T-helper 2 cell treated with Interferon-gamma antibody and Interleukin-4, amounts not matched to agents 5 μg/mL and 100 μg/mL, for 36 hours (primary cell): ENCODE measurements around the gene OR14K1.
"Not testable (repeated sequence)": the region's sequence is repeated elsewhere in the genome, so short reads cannot be mapped to it uniquely, and the experiment has no call there.

Source experiments
- DNase-seq: peaks from one replicate; pipeline ENCODE4 v3.0.0; 2021; ENCODE audit warnings: low spot score
- H3K27ac Mint-ChIP-seq: one replicate; pipeline ENCODE4 v1.8.0; 2021; ENCODE audit warnings: mild to moderate bottlenecking, mixed read lengths
- H3K27me3 Mint-ChIP-seq: one replicate; pipeline ENCODE4 v1.8.0; 2021; ENCODE audit warnings: low read depth, mixed read lengths
- H3K36me3 Mint-ChIP-seq: one replicate; pipeline ENCODE4 v1.8.0; 2021; ENCODE audit warnings: low read depth, mixed read lengths
- H3K4me1 Mint-ChIP-seq: one replicate; pipeline ENCODE4 v1.8.0; 2021; ENCODE audit warnings: low read depth, mixed read lengths
- H3K4me3 Mint-ChIP-seq: one replicate; pipeline ENCODE4 v1.8.0; 2022; ENCODE audit warnings: mild to moderate bottlenecking, moderate library complexity, mixed read lengths
- H3K9me3 Mint-ChIP-seq: one replicate; pipeline ENCODE4 v1.8.0; 2021; ENCODE audit warnings: mixed read lengths

Gene OR14K1, protein sequence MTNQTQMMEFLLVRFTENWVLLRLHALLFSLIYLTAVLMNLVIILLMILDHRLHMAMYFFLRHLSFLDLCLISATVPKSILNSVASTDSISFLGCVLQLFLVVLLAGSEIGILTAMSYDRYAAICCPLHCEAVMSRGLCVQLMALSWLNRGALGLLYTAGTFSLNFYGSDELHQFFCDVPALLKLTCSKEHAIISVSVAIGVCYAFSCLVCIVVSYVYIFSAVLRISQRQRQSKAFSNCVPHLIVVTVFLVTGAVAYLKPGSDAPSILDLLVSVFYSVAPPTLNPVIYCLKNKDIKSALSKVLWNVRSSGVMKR

DNA sequence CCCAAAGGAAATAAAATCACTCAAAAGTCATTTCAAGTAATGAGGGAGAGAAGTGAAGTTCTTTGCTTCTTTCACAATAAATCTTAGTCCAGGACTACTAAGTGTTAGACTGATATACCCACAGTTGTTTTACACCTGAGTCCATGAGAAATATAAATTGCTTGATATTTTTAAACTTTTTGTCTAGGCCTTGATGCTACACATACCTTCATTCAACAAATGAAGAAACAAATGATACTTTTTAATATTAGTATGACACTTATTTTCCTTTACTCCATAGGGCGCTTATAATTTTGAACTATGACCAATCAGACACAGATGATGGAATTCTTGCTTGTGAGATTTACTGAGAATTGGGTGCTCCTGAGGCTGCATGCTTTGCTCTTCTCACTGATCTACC, at the start of gene OR14K1:
Gene OR14K1 (plus strand): TSS at position 301 of the 400 bp plus-strand sequence. CDS start 0 bp downstream, at position 301.
- no peak within 1 kb of the TSS for H3K4me3 Mint-ChIP-seq
- DNase-seq: no peak
- H3K9me3 Mint-ChIP-seq: no peaks in the 10 kb centered on the region
- H3K27me3 Mint-ChIP-seq: no peaks in the 10 kb centered on the region
- H3K4me1 Mint-ChIP-seq: no peaks in the 10 kb centered on the region
- H3K27ac Mint-ChIP-seq: no peak within 1 kb of the TSS
- no peaks in the 10 kb centered on the region for H3K36me3 Mint-ChIP-seq

DNA sequence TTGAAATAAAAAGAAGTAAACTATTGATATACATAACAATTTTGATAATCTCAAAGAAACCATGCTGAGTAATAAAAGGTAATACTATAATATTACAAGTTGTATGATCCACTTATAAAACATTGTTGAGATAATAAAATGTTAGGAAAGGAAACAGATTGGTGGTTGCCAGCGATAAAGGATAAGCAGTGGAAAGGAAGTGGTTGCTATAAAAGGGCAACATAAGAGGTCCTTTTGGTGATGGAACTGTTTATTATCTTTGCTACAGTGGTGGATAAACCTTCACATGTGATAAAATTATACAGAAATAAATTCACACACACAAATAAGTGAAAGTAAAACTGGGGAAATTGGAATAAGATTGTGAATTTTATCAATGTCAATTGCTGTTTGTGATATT, 37.1 kb upstream of the OR14K1 start:
- no peak overlapping the region for H3K4me3 Mint-ChIP-seq
- H3K4me1 Mint-ChIP-seq: no peaks in the 10 kb centered on the region
- no peak for DNase-seq
- no peak overlapping the region for H3K27ac Mint-ChIP-seq
- peaks cover under 1% of the 10 kb centered on the region for H3K9me3 Mint-ChIP-seq
- no peaks in the 10 kb centered on the region for H3K27me3 Mint-ChIP-seq
- H3K36me3 Mint-ChIP-seq: no peaks in the 10 kb centered on the region

DNA sequence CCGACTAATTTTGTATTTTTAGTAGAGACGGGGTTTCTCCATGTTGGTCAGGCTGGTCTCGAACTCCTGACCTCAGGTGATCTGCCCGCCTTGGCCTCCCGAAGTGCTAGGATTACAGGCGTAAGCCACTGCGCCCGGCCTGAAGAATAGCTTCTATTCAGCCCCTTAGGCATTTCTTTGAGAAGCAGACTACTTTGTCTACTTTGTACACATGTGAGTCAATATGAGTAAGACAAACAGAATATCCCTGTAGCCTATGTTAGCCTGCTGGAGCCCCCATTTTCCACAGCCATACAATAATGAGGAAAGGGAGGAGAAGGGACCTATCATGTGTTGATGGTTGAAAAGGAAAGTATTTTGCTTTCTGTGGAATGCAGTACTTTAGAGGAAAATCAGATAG, 27.7 kb upstream of the OR14K1 start:
- H3K4me1 Mint-ChIP-seq, H3K4me3 Mint-ChIP-seq, H3K27ac Mint-ChIP-seq: not testable (repeated sequence)

DNA sequence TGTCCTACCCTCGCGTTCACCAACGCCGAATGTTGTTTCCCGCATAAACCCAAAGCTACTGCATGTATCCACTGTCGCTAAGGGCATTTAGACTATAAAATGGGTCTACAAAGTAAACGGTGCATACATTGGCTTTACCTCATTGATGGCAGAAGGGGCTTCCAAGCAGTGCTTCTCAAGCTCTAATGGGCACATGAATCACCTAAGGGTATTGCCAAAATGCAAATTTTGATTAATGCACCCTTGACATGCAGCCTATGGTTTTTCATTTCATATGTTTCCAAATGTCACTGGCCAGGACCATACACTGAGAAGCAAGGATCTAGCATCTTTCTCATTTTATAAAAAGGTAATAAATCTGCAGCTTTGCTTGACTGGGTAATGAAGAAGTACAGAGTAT, 24.7 kb upstream of the OR14K1 start:
- Mint-ChIP-seq H3K4me3 (no peak overlapping the region), H3K27me3 (no peaks in the 10 kb centered on the region), H3K9me3 (no peaks in the 10 kb centered on the region)

More for the DNA sequence above, 27.7 kb upstream of the OR14K1 start:
- not testable (repeated sequence) for DNase-seq, H3K9me3 Mint-ChIP-seq, H3K27me3 Mint-ChIP-seq, H3K36me3 Mint-ChIP-seq

DNA sequence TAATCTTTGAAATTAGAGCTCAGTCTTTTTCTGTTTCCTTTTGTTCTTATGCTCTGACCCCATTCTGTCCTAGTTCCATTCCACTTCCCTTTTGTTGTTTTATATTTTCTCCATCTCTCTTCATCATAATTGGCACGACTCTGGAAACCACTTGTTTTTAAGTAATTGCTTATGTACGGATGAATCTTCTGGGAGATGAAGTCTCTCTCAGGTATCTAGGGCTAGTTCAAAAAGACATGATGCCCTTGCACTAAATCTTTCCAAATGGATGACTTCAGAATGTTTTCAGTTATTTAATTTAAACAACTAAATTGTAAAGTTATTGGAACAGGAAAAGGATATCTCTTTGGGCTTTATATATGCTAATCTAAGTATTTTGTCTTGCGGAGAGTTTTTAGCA, 21.9 kb upstream of the OR14K1 start, which contains the start of gene OR6F1:
Gene OR6F1 (minus strand): TSS at position 101 of the 400 bp plus-strand sequence. CDS start 3,891 bp downstream, outside the sequence.
- Mint-ChIP-seq H3K9me3 (peaks cover 3% of the 10 kb centered on the region), H3K4me1 (no peaks in the 10 kb centered on the region), H3K4me3 (no peak within 1 kb of the TSS), H3K36me3 (no peaks in the 10 kb centered on the region), H3K27me3 (no peaks in the 10 kb centered on the region), H3K27ac (no peak within 1 kb of the TSS)
- DNase-seq: no peak

More for the DNA sequence above, 24.7 kb upstream of the OR14K1 start:
- no peaks in the 10 kb centered on the region for H3K36me3 Mint-ChIP-seq
- no peak overlapping the region for H3K27ac Mint-ChIP-seq
- DNase-seq: no peak
- no peaks in the 10 kb centered on the region for H3K4me1 Mint-ChIP-seq

DNA sequence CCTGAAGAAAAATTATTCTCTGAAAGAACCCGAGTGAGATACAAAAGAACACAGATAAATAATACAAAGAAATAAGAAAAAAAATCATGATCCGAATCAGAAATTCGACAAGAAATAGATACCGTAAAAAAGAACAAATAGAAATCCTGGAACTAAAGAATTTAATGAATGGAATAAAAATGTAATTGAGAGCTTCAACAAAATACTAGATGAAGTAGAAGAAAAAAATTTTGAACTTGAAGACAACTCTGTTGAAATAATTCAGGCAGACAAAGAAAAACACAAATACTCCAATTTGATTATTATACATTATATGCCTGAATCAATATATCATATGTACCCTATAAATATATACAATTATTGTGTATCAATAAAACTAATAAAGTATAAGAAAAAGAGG, 17.2 kb upstream of the OR14K1 start:
- Mint-ChIP-seq H3K27ac (no peak overlapping the region), H3K4me3 (no peak overlapping the region), H3K4me1 (no peaks in the 10 kb centered on the region), H3K36me3 (no peaks in the 10 kb centered on the region), H3K27me3 (no peaks in the 10 kb centered on the region), H3K9me3 (peaks cover 12% of the 10 kb centered on the region)
- no peak for DNase-seq

DNA sequence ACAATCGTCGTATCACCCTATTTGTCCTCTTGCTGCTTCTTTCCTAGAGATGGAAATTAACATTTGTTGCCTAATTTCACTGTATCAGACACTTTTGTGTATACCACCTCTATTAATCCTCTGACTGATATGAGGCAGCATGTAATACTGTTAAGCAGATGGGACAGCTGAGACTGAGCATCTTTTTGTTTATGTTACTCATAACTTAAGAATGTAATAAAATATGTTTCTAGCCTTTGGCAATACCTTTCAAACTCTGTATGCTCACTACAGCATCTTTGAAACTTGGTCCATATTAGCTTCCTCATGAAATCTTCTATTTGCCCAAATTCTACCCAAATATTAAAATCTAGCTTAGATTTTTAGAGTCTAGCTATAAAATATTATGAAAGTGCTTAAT, 2.3 kb downstream of the OR14K1 start:
- Mint-ChIP-seq H3K27ac (no peak overlapping the region), H3K4me1 (no peaks in the 10 kb centered on the region), H3K9me3 (no peaks in the 10 kb centered on the region), H3K36me3 (no peaks in the 10 kb centered on the region), H3K4me3 (no peak overlapping the region), H3K27me3 (no peaks in the 10 kb centered on the region)
- DNase-seq: no peak

DNA sequence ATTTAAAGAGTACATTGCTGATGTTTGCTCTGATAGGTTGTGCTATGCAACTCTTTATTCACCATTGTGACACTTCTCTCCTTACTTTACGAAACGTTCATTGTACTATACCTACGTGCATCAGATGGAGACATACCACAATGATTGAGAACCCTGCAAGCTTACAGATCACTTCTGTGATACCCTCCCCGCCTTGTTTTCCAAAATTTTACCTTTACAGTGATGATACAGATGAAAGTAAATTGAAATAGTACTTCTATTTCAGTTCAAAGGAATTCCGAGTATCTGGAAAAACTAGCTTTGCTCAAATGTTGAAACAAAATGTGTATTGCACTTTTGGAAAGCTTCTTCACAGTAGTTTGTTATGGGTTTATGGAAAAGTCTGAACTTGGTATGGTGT, 3.3 kb downstream of the OR14K1 start:
- Mint-ChIP-seq H3K4me1 (no peaks in the 10 kb centered on the region), H3K9me3 (no peaks in the 10 kb centered on the region), H3K27me3 (no peaks in the 10 kb centered on the region), H3K4me3 (no peak overlapping the region), H3K36me3 (no peaks in the 10 kb centered on the region), H3K27ac (no peak overlapping the region)
- DNase-seq: no peak

DNA sequence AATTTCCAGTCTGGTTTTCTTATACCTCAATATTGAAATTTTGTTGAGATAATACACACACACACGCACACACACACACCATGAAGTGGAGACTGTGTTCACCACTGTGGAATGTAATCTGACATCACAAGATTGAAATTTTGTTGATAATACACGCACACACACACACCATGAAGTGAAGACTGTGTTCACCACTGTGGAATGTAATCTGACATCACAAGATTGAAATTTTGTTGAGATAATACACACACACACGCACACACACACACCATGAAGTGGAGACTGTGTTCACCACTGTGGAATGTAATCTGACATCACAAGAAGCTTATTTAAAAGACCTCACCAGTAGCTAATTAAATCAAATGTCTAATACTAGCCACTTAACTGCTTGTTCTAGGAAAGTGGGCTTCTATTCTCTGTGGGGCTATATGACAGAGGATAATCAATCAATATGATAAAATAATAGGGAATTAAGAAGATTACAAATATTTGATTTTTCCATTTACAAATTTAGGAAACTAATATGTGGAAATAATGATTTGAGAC, 3.9 kb downstream of the OR14K1 start:
- H3K27ac Mint-ChIP-seq, H3K9me3 Mint-ChIP-seq, H3K4me1 Mint-ChIP-seq, H3K4me3 Mint-ChIP-seq, H3K36me3 Mint-ChIP-seq, DNase-seq, H3K27me3 Mint-ChIP-seq: not testable (repeated sequence)

DNA sequence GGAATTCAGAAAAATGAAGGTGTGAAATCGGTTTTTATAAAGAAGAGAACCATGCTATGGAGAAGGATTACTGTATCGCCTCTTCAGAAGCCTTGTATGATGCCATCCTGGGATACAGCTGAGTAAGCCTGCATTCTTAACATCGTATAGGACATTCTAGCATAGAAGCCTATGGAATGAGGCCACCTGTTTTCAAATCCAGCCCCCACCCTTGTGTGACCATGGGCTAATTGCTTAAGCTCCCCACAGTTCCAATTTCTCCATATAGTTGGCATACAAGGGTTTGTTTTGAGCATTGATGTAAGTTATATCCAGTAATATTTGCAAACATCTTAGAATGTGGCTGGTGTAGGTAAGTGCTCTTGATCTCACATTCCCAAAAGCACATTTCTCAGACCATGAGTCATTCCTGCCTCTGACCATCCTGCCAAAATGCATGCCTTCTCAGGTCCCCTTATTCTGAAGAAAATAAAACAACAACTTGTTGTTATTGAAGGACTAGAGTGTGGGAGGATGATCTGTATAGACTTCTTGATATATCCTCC, 8.0 kb downstream of the OR14K1 start:
- H3K4me1 Mint-ChIP-seq: no peaks in the 10 kb centered on the region
- no peaks in the 10 kb centered on the region for H3K36me3 Mint-ChIP-seq
- H3K9me3 Mint-ChIP-seq: peaks cover 7% of the 10 kb centered on the region
- no peak overlapping the region for H3K4me3 Mint-ChIP-seq
- DNase-seq: no peak
- no peaks in the 10 kb centered on the region for H3K27me3 Mint-ChIP-seq
- H3K27ac Mint-ChIP-seq: no peak overlapping the region

DNA sequence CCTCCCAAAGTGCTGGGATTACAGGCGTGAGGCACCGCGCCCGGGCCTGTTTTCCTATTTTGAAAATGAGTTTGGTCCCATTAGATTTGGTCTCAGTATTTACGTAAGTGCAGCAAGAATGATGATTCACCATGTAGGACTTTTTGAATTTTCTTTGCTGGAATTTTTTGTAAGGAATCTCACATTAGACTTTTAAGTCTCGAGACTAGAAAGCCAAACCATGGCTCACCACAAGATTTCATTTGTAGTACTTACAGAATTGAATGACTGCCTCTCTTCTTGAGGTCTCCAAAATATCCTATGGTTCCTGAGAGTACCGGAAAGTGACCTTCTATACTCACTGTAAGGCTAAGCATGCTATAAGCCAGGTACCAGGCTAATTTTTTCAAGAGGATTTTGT, 9.2 kb downstream of the OR14K1 start:
- H3K4me1 Mint-ChIP-seq: no peaks in the 10 kb centered on the region
- H3K4me3 Mint-ChIP-seq: no peak overlapping the region
- DNase-seq: no peak
- H3K27me3 Mint-ChIP-seq: no peaks in the 10 kb centered on the region
- no peak overlapping the region for H3K27ac Mint-ChIP-seq
- H3K36me3 Mint-ChIP-seq: no peaks in the 10 kb centered on the region
- peaks cover 7% of the 10 kb centered on the region for H3K9me3 Mint-ChIP-seq

DNA sequence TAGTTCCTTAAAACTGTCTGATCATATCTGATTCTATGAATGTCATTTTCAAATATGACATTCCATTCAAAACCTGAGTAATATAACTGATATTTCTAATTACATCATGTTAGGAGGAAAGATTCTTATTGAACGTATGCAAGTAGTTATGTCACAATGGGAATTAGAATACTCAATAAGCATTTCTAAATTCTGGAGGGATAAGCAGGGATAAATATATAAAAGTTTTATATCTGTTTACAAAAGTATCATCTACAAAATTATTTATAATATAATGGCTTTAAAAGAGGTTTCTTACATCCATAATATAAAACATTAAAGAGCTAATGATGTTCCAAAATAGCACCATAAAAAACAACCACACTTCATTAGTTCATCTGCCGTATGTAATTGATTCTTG, 9.6 kb downstream of the OR14K1 start, which contains the start of gene OR14A2:
Gene OR14A2 (minus strand): TSS at position 101 of the 400 bp plus-strand sequence.
- Mint-ChIP-seq H3K27ac (no peak within 1 kb of the TSS), H3K9me3 (peaks cover 7% of the 10 kb centered on the region)

DNA sequence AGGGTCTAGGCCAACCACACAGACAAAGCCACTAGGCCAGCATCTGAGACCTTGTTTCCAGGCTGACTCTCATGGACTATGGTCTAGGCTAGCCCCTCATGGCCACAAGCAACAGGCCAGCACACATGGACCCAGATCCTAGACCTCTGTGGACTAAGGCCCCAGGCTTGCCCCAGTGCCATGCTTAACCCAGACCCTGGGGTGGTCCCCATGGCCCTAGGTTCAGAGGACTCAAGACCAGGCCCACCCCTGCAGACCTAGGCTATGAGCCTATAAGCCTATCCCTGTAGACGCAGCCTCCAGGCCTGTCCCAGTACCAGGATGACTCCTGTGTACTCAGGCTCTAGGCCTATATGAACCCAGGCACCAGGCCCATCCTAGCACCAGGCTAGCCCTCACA, 11.5 kb downstream of the OR14K1 start:
- Mint-ChIP-seq H3K27me3 (no peaks in the 10 kb centered on the region), H3K9me3 (peaks cover 7% of the 10 kb centered on the region), H3K27ac (no peak overlapping the region), H3K36me3 (no peaks in the 10 kb centered on the region), H3K4me3 (no peak overlapping the region), H3K4me1 (no peaks in the 10 kb centered on the region)
- DNase-seq: no peak

More for the DNA sequence above, 9.6 kb downstream of the OR14K1 start, which contains the start of gene OR14A2:
- DNase-seq: no peak
- no peaks in the 10 kb centered on the region for H3K4me1 Mint-ChIP-seq
- no peaks in the 10 kb centered on the region for H3K27me3 Mint-ChIP-seq
- H3K4me3 Mint-ChIP-seq: no peak within 1 kb of the TSS
- H3K36me3 Mint-ChIP-seq: no peaks in the 10 kb centered on the region

DNA sequence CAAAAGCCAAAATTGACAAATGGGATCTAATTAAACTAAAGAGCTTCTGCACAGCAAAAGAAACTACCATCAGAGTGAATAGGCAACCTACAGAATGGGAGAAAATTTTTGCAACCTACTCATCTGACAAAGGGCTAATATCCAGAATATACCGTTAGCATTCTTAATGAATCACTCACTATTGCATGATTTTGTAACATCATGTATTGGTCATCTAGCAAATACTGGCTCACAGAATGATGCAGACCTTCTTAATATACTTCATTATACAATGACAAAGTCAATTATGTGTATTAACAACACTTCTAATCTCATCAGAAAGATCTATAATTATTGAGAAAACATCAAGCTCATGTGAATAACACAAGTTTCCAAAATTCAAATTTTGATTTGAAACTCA, 15.9 kb downstream of the OR14K1 start:
- H3K4me1 Mint-ChIP-seq, H3K4me3 Mint-ChIP-seq, H3K27ac Mint-ChIP-seq, H3K27me3 Mint-ChIP-seq, H3K36me3 Mint-ChIP-seq, H3K9me3 Mint-ChIP-seq, DNase-seq: not testable (repeated sequence)
